ENCODE data around the gene RPL7A.
"Not testable (repeated sequence)": the region's sequence is repeated elsewhere in the genome, so short reads cannot be mapped to it uniquely, and the experiment has no call there.

RPL7A gene

GRCh38 chr9:133374612-133375115 is 26.6 kb downstream of the RPL7A start:
- H3K9me3 ChIP-seq = no peaks in the 10 kb centered on the region
- no peaks in the 10 kb centered on the region for H3K27me3 ChIP-seq (ENCODE audit: low read depth)
- DNase-seq (ENCODE audit: low spot score in 2 of 2) = no peak
- H3K36me3 ChIP-seq (replicated peaks) = peaks cover 38% of the 10 kb centered on the region
- in situ Hi-C loops (cut with MboI; ENCODE audit: low sequenced_read_pairs) = no loop called here
- peaks cover 13% of the 10 kb centered on the region for H3K4me1 ChIP-seq
- peak overlapping the region; percentile 86 for H3K4me3 ChIP-seq

- peak in 1 of 2 experiments; percentile 42 for DNase-seq (ENCODE audit: low spot score in 2 of 2)
- Histone ChIP-seq H3K4me1 (peaks cover 13% of the 10 kb centered on the region), H3K36me3 (replicated peaks) (peaks cover 32% of the 10 kb centered on the region), H3K4me3 (peak overlapping the region; percentile 86), H3K9me3 (no peaks in the 10 kb centered on the region), H3K27me3 (ENCODE audit: low read depth) (no peaks in the 10 kb centered on the region)
- in situ Hi-C loops (cut with MboI; ENCODE audit: low sequenced_read_pairs) = no loop called here
Observed at GRCh38 chr9:133375116-133375723, 27.2 kb downstream of the RPL7A start.

- H3K4me1 ChIP-seq = peaks cover 13% of the 10 kb centered on the region
- in situ Hi-C loops (cut with MboI; ENCODE audit: low sequenced_read_pairs) = no loop called here
- peak within 1 kb of the TSS; percentile 86 for H3K4me3 ChIP-seq
- H3K27me3 ChIP-seq (ENCODE audit: low read depth) = no peaks in the 10 kb centered on the region
- H3K9me3 ChIP-seq = no peaks in the 10 kb centered on the region
- DNase-seq (ENCODE audit: low spot score in 2 of 2) = peak; percentile 92 to 96
- peaks cover 28% of the 10 kb centered on the region for H3K36me3 ChIP-seq (replicated peaks)
Observed at GRCh38 chr9:133375724-133376654, 28.0 kb downstream of the RPL7A start, which contains the start of the genes STKLD1 and SURF4. TSS of gene STKLD1 (plus strand) at chr9:133376366. CDS start at chr9:133376474, 108 bp downstream. TSS of gene SURF4 (minus strand) at chr9:133376060. CDS start at chr9:133375969, 91 bp downstream.

GRCh38 chr9:133377280-133377679 is 29.3 kb downstream of the RPL7A start:
- H3K4me3 ChIP-seq; H3K27me3 ChIP-seq (ENCODE audit: low read depth); in situ Hi-C loops (cut with MboI; ENCODE audit: low sequenced_read_pairs); DNase-seq (ENCODE audit: low spot score in 2 of 2); H3K9me3 ChIP-seq: not testable (repeated sequence)
- Histone ChIP-seq H3K36me3 (replicated peaks) (peaks cover 18% of the 10 kb centered on the region), H3K4me1 (peaks cover 13% of the 10 kb centered on the region)

- Histone ChIP-seq H3K27me3 (ENCODE audit: low read depth) (no peaks in the 10 kb centered on the region), H3K4me3 (no peak overlapping the region), H3K4me1 (peaks cover 13% of the 10 kb centered on the region), H3K9me3 (no peaks in the 10 kb centered on the region), H3K36me3 (replicated peaks) (peaks cover 13% of the 10 kb centered on the region)
- peak; percentile 49 to 68 for DNase-seq (ENCODE audit: low spot score in 2 of 2)
- in situ Hi-C loops (cut with MboI; ENCODE audit: low sequenced_read_pairs) = no loop called here
Observed at GRCh38 chr9:133377721-133378216, 29.8 kb downstream of the RPL7A start.

GRCh38 chr9:133378408-133378962 is 30.5 kb downstream of the RPL7A start:
- Histone ChIP-seq H3K4me3 (no peak overlapping the region), H3K4me1 (peaks cover 13% of the 10 kb centered on the region), H3K27me3 (ENCODE audit: low read depth) (no peaks in the 10 kb centered on the region), H3K36me3 (replicated peaks) (peaks cover 6% of the 10 kb centered on the region; the same call in 1 of the 2 replicates), H3K9me3 (no peaks in the 10 kb centered on the region)
- in situ Hi-C loops (cut with MboI; ENCODE audit: low sequenced_read_pairs) = no loop called here
- no peak for DNase-seq (ENCODE audit: low spot score in 2 of 2)

GRCh38 chr9:133379153-133380086 is 31.4 kb downstream of the RPL7A start:
- no peaks in the 10 kb centered on the region for H3K27me3 ChIP-seq (ENCODE audit: low read depth)
- peaks cover 13% of the 10 kb centered on the region for H3K4me1 ChIP-seq
- no peak overlapping the region for H3K4me3 ChIP-seq
- peaks cover 5% of the 10 kb centered on the region; the same call in 1 of the 2 replicates for H3K36me3 ChIP-seq (replicated peaks)
- no peak for DNase-seq (ENCODE audit: low spot score in 2 of 2)
- in situ Hi-C loops (cut with MboI; ENCODE audit: low sequenced_read_pairs) = no loop called here
- H3K9me3 ChIP-seq = no peaks in the 10 kb centered on the region

- Histone ChIP-seq H3K9me3 (no peaks in the 10 kb centered on the region), H3K36me3 (replicated peaks) (0 out of 2 replicates have a peak, but pooled peaks cover under 1% of the 10 kb centered on the region), H3K27me3 (ENCODE audit: low read depth) (no peaks in the 10 kb centered on the region), H3K4me1 (peaks cover 13% of the 10 kb centered on the region), H3K4me3 (no peak overlapping the region)
- in situ Hi-C loops (cut with MboI; ENCODE audit: low sequenced_read_pairs) = no loop called here
- DNase-seq (ENCODE audit: low spot score in 2 of 2) = no peak
Observed at GRCh38 chr9:133380734-133381133, 32.7 kb downstream of the RPL7A start.

GRCh38 chr9:133382507-133383141 is 34.6 kb downstream of the RPL7A start:
- Histone ChIP-seq H3K9me3 (no peaks in the 10 kb centered on the region), H3K36me3 (replicated peaks) (no peaks in the 10 kb centered on the region), H3K4me3 (no peak overlapping the region), H3K4me1 (peaks cover 4% of the 10 kb centered on the region), H3K27me3 (ENCODE audit: low read depth) (no peaks in the 10 kb centered on the region)
- in situ Hi-C loops (cut with MboI; ENCODE audit: low sequenced_read_pairs) = no loop called here
- DNase-seq (ENCODE audit: low spot score in 2 of 2) = no peak

- DNase-seq (ENCODE audit: low spot score in 2 of 2) = no peak
- Histone ChIP-seq H3K4me3 (no peak overlapping the region), H3K9me3 (no peaks in the 10 kb centered on the region), H3K27me3 (ENCODE audit: low read depth) (no peaks in the 10 kb centered on the region), H3K4me1 (no peaks in the 10 kb centered on the region), H3K36me3 (replicated peaks) (no peaks in the 10 kb centered on the region)
- in situ Hi-C loops (cut with MboI; ENCODE audit: low sequenced_read_pairs) = no loop called here
Observed at GRCh38 chr9:133383438-133383837, 35.4 kb downstream of the RPL7A start.

- no peak overlapping the region for H3K4me3 ChIP-seq
- no peaks in the 10 kb centered on the region for H3K4me1 ChIP-seq
- in situ Hi-C loops (cut with MboI; ENCODE audit: low sequenced_read_pairs) = no loop called here
- H3K9me3 ChIP-seq = no peaks in the 10 kb centered on the region
- H3K27me3 ChIP-seq (ENCODE audit: low read depth) = no peaks in the 10 kb centered on the region
- H3K36me3 ChIP-seq (replicated peaks) = no peaks in the 10 kb centered on the region
- DNase-seq (ENCODE audit: low spot score in 2 of 2) = no peak
Observed at GRCh38 chr9:133384736-133385321, 36.8 kb downstream of the RPL7A start.

- H3K27me3 ChIP-seq (ENCODE audit: low read depth) = no peaks in the 10 kb centered on the region
- in situ Hi-C loops (cut with MboI; ENCODE audit: low sequenced_read_pairs) = no loop called here
- no peak for DNase-seq (ENCODE audit: low spot score in 2 of 2)
- no peak overlapping the region for H3K4me3 ChIP-seq
- no peaks in the 10 kb centered on the region for H3K9me3 ChIP-seq
- no peaks in the 10 kb centered on the region for H3K4me1 ChIP-seq
- H3K36me3 ChIP-seq (replicated peaks) = no peaks in the 10 kb centered on the region
Observed at GRCh38 chr9:133385452-133385851, 37.4 kb downstream of the RPL7A start.

Data from HAP-1 (cell line).